ENCODE results near the gene RAB5IF. TPM values are rescaled to one million over a fixed set of nuclear protein-coding genes. Genes with fewer than 3 reads are reported as not detected.
"Not testable (repeated sequence)": the region's sequence is repeated elsewhere in the genome, so short reads cannot be mapped to it uniquely, and the experiment has no call there.

Gene RAB5IF
- total RNA-seq, 1 experiment from 2014 or later: 351 TPM

DNA sequence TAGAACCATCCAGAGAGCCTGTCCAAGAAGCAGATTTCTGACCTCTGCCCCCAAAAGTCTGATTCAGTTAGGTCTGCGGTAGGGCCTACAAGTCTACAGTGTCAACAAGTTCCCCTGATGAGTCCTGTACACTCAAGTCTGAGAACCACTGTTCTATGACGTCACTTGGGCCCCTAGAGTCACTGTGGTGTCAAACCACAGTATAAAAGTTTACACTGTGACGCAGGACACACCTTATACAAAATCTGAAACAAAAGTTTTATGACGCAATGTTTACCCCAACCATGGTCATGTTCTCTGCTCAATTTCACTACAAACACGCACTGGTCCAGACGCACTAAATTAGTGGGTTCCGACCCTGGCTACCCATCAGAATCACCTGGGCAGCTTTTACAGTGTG, 22.5 kb downstream of the RAB5IF start:
- no peak for DNase-seq (ENCODE audit: low read depth)

DNA sequence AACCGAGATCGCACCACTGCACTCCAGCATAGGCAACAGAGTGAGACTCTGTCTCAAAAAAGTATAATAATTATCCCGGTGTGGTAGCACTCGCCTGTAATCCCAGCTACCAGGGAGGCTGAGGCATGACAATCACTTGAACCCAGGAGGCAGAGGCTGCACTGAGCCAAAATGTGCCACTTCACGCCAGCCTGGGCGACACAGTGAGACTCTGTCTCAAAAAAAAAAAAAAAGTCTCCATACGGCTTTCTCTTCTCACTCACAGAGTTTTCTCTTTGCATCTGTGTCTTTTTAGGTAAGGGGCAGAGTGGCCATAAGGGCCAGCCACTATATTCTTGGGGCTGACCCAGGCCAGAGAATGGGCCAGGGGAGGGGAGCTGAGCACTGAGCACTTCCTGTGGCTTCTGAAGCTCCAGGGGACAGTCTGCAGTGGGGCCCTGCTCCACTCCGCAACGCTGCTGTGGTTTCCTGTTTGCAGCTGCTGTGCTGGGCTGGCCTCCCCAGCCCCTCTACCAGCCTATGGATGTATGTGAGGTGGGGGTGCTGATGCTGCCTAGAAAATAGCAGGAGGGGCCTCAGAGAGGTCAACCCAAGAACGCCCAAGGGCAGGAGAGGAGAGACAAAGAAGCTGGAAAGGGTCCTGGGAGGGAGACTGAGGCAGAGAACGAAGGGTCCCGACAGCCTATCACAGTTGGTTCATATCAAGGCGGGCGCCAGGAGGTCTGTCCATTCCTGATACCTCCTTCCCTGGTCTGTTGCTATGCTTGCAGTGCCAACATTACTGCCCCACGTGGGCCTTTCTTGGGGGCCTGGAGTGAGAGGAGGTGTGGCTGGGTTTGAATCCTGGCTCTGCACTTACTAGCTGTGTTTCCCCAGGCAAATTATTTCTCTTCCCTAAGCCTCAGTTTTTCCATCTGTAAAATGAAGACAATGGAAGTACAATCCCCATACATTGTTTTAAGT, 24.4 kb downstream of the RAB5IF start:
- DNase-seq (ENCODE audit: low read depth): no peak

DNA sequence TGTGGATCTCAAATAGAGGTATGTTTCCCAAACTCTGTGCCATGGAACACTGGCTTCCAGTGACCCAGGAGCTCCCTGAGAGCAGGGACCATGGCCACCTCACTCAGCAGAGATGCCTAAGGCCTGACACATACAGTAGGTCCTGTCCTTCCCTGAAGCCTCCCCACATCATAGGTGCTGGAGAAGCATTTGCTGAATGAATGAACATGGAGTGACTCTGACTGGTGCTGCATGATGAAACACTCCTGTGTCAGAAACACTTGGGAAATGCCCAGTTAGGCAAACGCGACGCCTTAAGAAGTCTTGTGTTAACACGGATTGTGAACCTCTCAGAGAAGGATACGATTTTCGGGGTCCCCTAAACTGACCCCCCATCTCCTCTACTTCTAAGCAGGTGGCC, 26.1 kb downstream of the RAB5IF start:
- peak; percentile 38 for DNase-seq (ENCODE audit: low read depth)

DNA sequence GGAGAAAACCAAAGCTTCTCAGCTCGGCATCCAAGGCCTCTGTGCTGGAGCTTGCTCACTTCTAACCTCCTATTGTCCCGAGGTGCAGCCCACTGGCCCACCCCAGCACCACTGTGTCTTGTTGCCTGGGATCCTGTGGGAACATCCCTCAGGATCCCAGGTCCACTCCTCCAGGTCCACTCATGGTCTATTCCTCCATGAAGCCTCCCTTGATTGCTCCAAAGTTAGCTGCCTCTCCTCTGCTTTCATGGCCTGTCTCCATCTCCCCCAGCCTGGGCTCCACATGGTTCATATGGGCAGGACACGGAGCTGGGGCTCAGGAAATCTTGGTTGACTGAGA, 26.5 kb downstream of the RAB5IF start:
- DNase-seq (ENCODE audit: low read depth): no peak

DNA sequence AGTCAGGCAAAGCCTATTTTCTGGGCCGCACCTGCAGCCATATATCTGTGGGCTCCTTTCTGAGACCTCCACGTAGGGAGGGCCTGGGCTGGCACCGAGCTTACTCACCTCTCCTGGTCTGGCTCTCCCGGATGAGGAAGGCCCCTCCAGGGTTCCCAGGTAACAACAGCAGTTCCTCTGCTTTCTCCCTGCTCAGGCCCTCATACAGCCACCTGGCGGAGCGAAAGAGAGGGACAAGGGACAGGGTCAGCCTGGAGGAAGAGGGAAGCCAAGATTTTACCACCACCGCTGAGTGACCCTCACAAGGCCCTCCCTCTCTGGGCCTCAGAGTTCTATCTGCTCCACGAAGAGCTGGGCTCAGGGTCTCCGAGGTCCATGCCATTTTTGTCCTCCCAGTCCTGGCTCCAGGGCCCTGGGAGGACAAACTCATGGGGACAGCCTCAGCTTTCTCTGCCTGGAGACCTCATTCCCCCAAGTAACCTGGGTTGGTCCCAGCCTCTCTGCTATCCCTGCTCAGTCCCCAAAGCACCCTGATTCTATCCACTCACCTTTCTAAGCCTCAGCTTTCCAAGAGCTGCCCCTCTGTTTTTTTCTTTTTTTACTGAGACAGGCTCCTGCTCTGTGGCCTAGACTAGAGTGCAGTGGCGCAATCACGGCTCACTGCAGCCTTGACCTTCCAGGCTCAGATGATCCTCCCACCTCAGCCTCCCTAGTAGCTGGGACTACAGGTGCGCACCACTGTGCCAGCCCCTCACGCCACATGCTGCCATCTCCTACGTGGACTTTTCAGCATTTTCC, 27.1 kb downstream of the RAB5IF start:
- no peak for DNase-seq (ENCODE audit: low read depth)

DNA sequence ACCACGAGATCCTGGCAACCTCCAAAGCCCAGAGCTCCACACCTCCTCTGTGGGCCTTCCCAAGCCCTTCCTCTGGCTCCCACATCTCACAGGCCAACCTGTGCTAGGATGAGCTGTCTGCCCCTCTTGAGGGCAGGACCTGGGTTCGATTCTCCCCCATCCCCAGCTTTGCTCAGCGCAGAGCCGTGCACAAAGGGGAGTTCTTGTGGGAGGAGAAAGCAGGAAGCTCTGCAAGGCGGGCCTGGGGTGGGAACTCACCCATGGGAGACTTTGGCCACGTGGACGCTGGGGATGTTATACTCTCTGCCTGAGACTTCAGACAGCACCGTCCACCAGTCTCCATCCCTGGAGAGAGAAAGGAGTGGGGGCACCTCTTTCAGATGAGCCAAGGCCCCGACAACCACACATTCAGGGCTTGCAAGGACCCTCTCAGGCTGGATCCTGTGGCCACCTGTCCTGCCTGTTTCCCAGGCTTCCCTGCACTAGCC, 27.8 kb downstream of the RAB5IF start:
- DNase-seq (ENCODE audit: low read depth): no peak

DNA sequence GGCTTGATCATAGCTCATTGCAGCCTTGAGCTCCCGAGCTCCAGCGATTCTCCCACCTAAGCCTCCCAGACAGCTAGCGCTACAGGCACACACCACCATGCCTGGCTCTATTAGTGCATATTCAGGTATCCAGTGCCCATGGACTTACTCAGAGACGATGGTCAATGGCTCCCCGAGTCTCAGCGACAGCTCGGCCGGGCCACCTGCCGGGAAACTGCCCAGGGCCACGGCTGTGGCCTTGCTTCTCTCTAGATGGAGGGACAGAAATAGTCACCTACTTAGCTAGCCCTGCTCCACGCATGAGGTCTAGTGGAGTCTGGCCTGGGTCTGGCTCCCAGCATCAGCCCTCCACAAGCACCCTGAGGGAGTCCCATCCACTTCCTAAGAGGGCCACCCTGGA, 28.8 kb downstream of the RAB5IF start:
- DNase-seq (ENCODE audit: low read depth): no peak

DNA sequence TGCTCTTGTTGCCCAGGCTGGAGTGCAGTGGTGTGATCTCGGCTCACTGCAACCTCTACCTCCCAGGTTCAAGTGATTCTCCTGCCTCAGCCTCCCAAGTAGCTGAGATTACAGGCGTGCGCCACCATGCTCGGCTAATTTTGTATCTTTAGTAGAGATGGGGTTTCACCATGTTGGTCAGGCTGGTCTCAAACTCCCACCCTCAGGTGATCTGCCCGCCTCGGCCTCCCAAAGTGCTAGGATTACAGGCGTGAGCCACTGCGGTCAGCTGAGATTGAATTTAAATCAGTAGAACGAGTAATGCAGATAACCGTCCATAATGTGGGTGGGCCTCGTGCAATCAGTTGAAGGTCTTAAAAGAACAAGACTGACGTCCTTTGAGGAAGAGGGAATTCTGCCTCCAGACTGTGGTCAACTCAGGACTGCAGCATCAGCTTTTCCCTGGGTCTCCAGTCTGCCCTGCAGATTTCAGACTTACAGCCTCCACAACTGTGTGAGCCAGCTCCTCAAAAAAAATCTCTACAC, 33.4 kb downstream of the RAB5IF start:
- not testable (repeated sequence) for DNase-seq (ENCODE audit: low read depth)

DNA sequence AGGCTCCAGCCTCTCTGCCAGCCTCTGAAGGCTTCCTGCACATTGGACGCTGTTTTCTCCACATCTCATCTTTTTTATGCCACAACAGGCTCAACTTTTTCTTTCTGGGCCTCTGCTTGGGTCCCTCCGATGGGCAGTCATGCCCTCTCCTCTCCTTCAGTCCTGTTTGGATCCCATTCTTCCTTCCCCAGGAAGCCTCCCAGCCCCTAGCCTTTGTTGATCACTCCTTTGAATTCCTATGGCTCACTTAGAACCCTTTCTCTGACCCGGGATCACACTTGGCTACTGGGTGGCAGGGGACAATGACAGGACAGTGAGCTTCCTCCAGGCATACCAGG, 35.9 kb downstream of the RAB5IF start:
- DNase-seq (ENCODE audit: low read depth): no peak

DNA sequence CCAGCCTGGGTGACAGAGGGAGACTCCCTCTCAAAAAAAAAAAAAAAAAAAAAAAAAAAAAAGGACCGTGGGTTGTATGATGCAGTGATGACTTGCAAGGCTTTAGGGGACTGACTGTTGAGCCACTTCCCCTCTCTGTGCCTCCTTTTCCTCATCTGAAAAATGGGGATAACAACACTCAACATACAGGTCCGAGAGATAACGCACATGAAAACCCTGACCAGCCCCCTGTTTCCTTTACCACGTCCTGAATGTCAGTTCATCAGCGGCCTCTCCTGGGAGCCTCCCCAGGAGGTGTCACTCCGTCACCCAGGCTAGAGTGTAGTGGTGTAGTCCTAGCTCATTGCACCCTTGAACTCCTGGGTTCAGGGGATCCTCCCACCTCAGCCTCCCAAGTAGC, 36.6 kb downstream of the RAB5IF start:
- no peak for DNase-seq (ENCODE audit: low read depth)

DNA sequence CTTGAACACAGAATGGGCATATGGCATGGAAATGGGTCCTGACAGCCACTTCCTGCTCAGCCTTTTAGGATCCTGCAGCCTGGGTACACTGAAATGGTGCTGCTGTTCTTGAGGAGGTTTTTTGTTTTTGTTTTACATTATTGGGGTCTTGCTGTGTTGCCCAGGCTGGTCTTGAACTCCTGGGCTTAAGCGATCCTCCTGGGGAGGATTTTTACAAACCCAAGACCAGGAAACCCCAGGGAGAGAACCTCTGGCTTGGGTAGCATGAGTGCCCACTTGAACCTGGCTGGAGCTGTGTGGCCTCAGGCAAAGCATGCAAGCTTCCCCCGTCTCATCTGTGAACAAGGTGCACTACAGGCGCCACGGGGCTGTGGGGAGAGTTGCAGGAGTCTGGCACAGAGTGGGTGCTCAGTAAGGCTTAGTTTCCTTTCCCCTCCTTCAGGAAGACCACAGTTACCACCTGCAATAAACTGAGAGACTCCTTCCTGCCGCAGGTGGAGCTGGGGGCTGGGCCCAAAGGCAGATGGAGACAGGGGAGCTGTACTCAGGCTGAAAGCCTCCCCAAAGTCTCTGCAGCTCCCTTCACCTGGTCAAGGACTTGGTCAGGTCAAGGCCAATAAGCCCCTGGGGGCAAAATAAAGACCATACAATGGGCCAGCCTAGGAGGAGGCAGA, 38.6 kb downstream of the RAB5IF start:
- no peak for DNase-seq (ENCODE audit: low read depth)

DNA sequence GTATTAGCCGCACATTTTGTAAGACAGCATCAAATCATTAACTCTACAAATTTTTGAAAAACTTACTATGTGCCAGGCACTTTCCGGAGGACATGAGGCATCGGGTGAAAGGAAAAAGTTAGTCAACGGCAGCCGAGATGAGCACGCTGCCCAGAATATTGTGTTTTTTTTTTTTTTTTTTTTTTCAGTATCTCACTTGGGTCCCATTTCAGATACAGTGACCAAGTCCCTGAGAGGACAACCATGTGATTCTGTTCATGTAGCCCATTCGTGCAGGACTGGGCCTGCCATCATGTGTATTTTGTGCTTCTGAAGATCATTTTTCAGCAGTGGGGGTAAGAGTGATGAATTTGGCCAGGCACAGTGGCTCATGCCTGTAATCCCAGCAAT, 39.1 kb downstream of the RAB5IF start:
- no peak for DNase-seq (ENCODE audit: low read depth)

DNA sequence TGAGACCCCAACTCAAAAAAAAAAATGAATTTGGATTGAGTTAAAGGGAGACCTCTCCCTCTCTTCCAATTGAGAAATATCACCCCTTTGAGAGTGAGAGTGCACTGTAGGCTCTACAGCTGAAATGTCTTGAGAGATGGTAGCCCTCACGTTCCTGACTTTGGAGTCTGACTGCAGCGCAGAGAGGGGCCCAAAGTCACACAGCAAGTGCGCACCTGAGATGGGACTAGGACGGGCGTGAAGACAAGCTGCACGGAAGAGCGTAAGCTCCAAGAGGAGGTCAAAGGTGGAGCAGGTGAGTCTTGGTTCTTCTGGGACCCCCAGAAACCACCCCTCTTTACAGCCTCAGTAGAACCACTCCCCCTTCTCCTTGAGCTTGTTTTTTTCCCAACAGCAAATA, 39.8 kb downstream of the RAB5IF start:
- DNase-seq (ENCODE audit: low read depth): no peak

DNA sequence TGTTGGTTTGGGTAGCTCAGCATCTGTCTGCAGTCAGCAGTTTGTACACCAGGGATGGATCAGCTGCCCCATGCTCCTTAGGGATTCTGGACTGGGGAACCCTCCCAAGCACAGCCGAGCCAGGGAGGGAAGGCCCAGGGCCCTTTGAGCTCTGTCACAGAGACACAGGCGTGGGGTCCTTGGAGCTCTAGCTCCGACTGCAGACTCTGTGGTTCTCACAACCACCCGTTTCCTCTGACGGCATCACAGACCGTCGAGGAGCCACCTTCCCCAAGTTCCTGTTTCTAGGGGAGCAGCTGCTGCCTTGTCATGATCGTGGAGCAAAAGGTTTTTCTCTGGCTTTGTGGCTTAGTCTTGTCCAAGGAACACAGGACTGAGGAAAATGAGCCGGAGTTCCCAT, 40.4 kb downstream of the RAB5IF start, which contains the start of gene SLA2:
SLA2 (minus strand) TSS at position 199 of the 400 bp plus-strand sequence. CDS start 4,861 bp downstream, outside the sequence.
- DNase-seq (ENCODE audit: low read depth): no peak

DNA sequence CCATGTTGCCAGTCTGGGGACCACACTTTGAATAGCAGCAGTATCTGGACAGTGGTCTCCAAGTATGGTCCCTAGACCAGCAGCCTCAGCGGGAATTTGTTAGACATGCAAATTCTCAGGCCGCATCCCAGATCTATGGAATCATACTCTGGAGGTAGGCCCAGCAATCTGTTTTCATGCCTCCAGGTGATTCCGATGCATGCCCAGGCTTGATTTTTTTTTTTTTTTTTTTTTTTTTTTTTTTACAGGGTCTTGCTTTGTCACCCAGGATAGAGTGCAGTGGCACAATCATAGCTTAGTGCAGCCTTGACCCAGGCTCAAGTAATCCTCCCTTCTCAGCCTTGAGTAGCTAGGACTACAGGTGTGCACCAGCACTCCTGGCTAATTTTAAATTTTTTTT, 41.1 kb downstream of the RAB5IF start:
- no peak for DNase-seq (ENCODE audit: low read depth)

DNA sequence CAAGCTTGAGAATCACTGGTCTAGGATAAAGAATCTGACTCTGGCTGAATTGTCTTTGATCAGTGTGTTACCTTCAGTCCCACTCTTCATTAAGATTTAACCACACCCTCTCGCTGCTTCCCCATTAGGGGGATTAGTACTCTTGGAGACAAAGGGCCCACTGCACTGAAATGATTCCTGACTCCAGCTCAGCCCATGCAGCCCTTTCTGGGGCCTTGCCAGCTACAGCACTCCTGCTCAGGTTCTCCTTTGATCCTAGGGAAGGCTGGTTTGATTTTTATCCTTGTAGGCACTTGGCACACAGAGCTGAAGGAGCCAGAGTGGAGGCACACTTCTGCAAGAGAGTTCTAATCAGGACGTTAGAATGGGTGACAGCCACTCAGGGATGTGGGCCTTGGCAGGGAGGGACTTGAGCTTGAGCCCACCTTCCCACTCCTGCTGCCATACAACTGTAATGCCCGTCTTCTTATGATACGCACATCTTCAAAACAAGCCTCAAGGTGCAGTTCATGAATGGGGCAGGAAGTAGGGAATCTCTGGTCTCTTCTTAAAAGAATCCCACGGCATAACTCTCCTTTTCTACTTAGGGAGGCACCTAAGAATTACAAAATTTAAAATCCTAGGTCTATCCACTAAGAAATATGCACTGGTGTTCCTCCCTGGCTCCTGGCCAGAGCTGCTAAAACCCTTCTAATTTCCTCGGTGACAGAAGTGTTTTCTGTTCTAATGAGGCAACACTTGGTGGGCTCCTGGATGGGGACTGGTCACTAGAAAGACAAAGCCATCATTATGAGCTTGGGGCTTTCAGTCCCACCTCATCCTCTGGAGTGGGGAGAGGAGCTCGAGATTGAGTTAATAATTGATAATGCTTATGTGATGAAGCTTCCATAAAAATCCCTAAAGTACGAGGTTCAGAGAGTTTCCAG, 41.9 kb downstream of the RAB5IF start:
- no peak for DNase-seq (ENCODE audit: low read depth)

DNA sequence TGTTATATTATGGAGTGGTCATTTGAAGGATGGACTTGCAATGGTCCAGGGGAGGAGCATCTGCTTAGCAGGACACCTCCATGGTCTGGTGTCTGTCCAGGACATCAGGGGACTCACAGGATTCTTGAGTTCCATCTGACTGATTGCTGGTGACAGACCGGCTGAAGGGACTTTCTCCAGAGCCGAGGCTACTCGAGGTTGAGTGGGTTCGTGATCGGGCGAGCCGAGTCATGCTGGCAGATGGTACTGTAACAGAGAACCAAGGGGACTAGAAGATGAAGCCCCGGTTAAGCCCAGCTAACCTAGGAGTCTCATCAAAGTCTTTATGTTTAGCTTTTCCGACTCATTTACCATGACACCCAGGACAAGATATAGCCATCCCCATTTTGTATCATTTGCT, 47.9 kb downstream of the RAB5IF start:
- no peak for DNase-seq (ENCODE audit: low read depth)

DNA sequence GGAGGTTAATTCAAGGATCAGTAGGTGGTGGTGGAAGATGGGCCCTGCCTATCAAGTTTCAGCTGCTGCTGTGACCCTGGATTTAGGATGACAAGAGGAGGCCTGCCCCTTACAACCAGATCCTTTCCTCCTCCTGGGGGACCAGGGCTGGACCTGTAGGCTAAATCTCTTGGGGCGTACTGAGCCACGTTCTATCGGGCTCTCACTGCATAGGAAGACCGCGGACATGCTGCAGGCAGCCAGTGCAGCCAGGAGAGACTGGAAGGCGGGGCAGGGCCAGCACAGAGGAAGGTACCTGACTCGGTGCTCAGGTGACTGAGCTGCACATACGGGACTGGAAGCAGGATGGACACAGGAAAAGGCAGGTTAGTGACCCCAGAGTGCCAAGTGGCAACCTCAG, 48.9 kb downstream of the RAB5IF start:
- DNase-seq (ENCODE audit: low read depth): no peak

DNA sequence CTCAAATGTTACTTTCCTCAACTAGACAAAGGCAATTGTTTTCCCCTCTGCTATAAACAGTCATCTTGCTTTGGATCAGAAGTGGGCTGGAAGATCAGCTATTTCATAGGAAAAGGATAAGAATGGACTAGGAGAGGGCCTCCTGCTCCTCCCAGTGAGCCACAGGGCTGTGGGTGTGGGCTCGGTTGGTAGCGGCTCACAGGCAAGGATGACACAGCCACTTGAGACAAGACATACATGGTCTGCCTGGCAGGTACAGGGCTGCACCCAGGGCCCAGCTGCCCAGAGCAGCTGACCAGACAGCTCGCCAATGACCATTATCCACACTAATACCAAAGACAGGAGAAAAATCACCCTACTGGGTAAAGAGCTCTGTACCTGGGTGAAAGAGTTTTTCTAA, 49.4 kb downstream of the RAB5IF start:
- DNase-seq (ENCODE audit: low read depth): no peak

DNA sequence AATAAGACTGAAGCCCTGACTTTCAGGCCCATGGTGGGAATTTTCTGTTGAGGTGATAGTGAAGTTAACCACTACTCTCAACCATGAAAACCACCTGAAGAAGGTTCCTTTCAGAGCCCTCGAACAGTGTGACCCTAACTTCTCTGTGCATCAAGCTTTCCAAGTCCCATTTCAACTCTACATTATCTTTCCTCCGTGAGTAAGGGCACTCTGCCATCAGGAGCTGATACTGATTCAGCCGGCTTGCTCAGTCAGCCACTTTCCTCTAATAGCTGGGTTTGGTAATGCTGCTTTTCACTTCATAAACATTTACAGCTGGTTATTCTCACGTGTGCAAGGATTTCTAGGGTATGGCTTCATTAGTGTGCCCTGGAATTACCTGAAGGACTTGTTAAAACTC, 51.2 kb downstream of the RAB5IF start:
- no peak for DNase-seq (ENCODE audit: low read depth)

DNA sequence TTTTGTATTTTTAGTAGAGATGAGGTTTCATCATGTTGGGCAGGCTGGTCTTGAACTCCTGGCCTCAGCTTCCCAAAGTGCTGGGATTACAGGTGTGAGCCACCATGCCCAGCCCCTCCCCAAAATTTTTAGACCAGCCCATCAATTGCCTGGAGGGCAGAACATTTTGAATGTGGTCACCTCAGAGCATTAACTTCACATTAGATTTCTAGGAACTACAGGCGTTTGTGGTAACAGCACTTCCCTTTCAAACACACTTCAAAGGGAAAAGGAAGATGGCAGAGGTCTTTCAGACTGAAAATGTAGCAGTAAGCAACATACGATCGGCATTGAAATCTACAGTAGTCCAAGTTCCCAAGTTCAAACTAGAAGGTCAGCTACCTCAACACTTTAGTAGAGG, 52.7 kb downstream of the RAB5IF start:
- no peak for DNase-seq (ENCODE audit: low read depth)
